Mammary microvascular endothelial cell (primary cell): ENCODE data around the gene KRTAP19-4. TPM values are rescaled to one million over a fixed set of nuclear protein-coding genes. Genes with fewer than 3 reads are reported as not detected.

Experiments used
- total RNA-seq: library from RNA; depleted of rRNA; stranded (reverse); fragments of >200 nt; gene quantifications from 2 replicates; pipeline ENCODE4 v1.2.3, GENCODE V29; 2015

KRTAP19-4 gene, protein sequence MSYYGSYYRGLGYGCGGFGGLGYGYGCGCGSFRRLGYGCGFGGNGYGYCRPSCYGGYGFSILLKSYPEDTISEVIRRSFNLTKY
- not detected in 2 replicates for total RNA-seq

DNA sequence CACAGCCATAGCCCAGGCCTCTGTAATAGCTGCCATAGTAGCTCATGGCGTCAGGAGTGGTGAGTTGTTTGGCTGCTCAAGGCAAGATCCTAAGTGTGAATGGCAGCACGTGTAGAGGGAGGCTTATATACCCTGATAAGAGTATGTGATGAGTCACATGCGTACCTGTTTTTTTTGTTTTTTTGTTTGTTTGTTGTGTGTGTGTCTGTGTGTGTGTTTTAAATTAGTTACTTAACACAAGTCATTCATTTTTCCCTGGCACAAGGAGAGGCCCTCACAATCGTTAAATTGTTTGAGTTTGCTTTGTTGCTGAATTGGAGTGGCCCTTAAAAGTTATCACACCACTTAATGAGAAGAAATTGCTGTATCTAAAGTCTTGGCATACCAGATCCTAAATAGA lies at the start of gene KRTAP19-4:
Gene KRTAP19-4, minus strand, starts transcription at position 101 of the 400 bp plus-strand sequence. Its CDS starts 55 bp downstream, at position 46.

DNA sequence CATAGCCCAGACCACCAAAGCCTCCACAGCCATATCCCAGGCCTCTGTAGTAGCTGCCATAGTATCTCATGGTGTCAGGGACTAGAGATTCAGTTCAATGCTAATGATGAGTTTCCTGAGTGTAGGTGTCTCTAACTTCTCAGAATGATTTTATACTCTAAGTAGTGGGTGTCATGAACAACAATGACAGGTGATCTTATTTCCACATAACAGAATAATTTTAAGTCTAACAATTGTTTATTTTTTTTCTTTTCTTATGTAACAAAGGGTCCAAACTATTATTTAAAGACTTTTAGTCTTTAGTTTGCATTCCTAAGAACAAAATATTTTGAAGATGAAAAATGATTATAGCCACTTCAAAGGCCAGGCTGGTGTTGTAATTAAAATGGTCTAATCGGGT lies 44.8 kb upstream of the KRTAP19-4 start, which contains the start of gene KRTAP19-6:
Gene KRTAP19-6, minus strand, starts transcription at position 101 of the 400 bp plus-strand sequence. Its CDS starts 31 bp downstream, at position 70.

DNA sequence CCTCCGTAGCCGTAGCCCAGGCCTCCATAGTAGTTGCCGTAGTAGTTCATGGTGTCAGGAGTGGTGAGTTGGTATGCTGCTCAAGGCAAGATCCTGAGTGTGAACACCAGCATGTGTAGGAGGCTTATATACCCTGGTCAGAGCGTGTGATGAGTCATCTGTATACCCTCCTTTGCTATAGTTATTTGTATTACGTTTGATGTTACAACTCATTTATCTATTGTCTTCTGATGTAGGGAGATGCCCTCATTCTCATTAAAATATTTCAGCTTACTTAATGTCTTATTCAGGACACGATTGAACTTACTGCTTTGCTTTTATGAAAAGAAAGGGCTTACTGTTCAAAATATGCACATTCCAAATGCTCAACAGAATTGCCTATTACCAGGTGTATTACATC lies 5.1 kb upstream of the KRTAP19-4 start, which contains the start of gene KRTAP19-5:
Gene KRTAP19-5, minus strand, starts transcription at position 101 of the 400 bp plus-strand sequence. Its CDS starts 51 bp downstream, at position 50.

DNA sequence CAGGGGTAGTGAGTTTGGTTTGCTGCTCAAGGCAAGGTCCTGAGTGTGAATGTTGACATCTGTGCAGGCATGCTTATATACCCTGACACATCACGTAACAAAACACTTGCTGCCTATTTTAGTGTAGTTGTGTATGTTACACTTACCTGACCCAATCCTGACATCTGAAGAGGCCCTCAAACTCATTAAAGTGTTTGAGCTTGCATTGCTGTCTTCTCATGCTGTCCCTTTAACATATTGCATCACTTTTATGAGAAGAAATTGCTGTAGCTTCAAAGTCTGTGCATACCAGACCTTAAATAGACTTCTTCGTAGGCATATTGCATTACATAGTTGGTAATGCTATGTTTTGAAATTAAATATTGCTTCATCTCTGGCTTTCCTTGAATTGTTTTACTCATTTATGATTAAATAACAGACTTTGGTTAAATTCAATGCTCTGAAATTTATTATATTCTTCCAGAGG lies 5.0 kb downstream of the KRTAP19-4 start, which contains the start of gene KRTAP19-3:
Gene KRTAP19-3, minus strand, starts transcription at position 51 of the 466 bp plus-strand sequence. CDS start 56 bp downstream, outside the sequence.

DNA sequence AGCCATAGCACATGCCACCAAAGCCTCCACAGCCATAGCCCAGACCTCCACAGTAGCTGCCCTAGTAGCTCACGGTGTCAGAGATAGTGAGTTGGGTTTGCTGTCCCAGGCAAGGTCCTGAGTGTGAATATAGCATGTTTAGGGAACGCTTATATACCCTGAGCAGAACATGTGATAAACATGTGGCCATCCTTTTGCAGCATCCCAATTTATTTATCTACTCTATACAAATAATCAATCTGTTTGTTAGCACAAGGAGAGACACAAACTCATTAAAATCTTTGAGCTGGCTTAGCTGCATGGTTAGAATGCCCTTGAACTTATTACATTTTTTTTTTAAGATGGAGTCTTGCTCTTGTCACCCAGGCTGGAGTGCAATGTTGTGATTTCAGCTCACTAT lies 9.6 kb downstream of the KRTAP19-4 start, which contains the start of gene KRTAP19-2:
Gene KRTAP19-2, minus strand, starts transcription at position 101 of the 400 bp plus-strand sequence. Its CDS starts 88 bp downstream, at position 13.

DNA sequence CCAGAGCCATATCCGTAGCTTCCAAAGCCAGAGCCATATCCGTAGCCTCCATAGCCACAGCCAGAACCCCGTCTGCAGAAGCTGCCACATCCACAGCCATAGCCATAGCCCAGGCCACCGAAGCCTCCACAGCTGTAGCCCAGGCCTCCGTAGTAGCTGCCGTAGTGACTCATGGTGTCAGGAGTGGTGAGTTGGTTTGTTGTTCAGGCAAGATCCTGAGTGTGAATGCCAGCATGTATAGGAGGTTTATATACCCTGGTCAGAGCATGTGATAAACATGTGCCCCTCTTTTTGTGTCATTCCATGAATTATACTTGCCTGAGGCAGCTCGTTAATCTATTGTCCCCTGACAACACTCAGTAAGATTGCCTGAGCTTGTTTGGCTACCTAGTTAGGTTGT lies 16.8 kb downstream of the KRTAP19-4 start, which contains the start of gene KRTAP19-1:
Gene KRTAP19-1, minus strand, starts transcription at position 223 of the 400 bp plus-strand sequence. Its CDS starts 50 bp downstream, at position 173.

Other genes with a start within 250 kb of the KRTAP19-4 start
- not detected in 2 replicates for gene KRTAP24-1, start 214.2 kb downstream of the KRTAP19-4 start, total RNA-seq
- gene KRTAP25-1, start 207.7 kb downstream of the KRTAP19-4 start, total RNA-seq, result not detected in 2 replicates
- not detected in 2 replicates for gene KRTAP26-1, start 176.8 kb downstream of the KRTAP19-4 start, total RNA-seq
- not detected in 2 replicates for gene KRTAP27-1, start 159.5 kb downstream of the KRTAP19-4 start, total RNA-seq
- gene KRTAP23-1, start 148.6 kb downstream of the KRTAP19-4 start, total RNA-seq, result not detected in 2 replicates
- gene KRTAP13-2, start 124.9 kb downstream of the KRTAP19-4 start, total RNA-seq, result not detected in 2 replicates
- gene KRTAP13-1, start 101.1 kb downstream of the KRTAP19-4 start, total RNA-seq, result not detected in 2 replicates
- gene KRTAP13-3, start 71.2 kb downstream of the KRTAP19-4 start, total RNA-seq, result not detected in 2 replicates
- gene KRTAP13-4, start 66.9 kb downstream of the KRTAP19-4 start, total RNA-seq, result not detected in 2 replicates
- gene KRTAP15-1, start 56.9 kb downstream of the KRTAP19-4 start, total RNA-seq, result not detected in 2 replicates
- not detected in 2 replicates for gene KRTAP19-1, start 16.8 kb downstream of the KRTAP19-4 start, total RNA-seq
- not detected in 2 replicates for gene KRTAP19-2, start 9.7 kb downstream of the KRTAP19-4 start, total RNA-seq
- not detected in 2 replicates for gene KRTAP19-3, start 5.2 kb downstream of the KRTAP19-4 start, total RNA-seq
- gene KRTAP19-5, start 5.0 kb upstream of the KRTAP19-4 start, total RNA-seq, result not detected in 2 replicates
- not detected in 2 replicates for gene KRTAP19-6, start 44.7 kb upstream of the KRTAP19-4 start, total RNA-seq
- not detected in 2 replicates for gene KRTAP19-7, start 64.1 kb upstream of the KRTAP19-4 start, total RNA-seq
- not detected in 2 replicates for gene KRTAP22-2, start 93.2 kb upstream of the KRTAP19-4 start, total RNA-seq
- not detected in 2 replicates for gene KRTAP6-3, start 95.3 kb upstream of the KRTAP19-4 start, total RNA-seq
- not detected in 2 replicates for gene KRTAP6-2, start 101.7 kb upstream of the KRTAP19-4 start, total RNA-seq
- gene KRTAP22-1, start 103.9 kb upstream of the KRTAP19-4 start, total RNA-seq, result not detected in 2 replicates
- not detected in 2 replicates for gene KRTAP6-1, start 116.8 kb upstream of the KRTAP19-4 start, total RNA-seq
- not detected in 2 replicates for gene KRTAP20-1, start 119.3 kb upstream of the KRTAP19-4 start, total RNA-seq
- not detected in 2 replicates for gene KRTAP20-4, start 123.5 kb upstream of the KRTAP19-4 start, total RNA-seq
- gene KRTAP20-2, start 138.0 kb upstream of the KRTAP19-4 start, total RNA-seq, result not detected in 2 replicates
- not detected in 2 replicates for gene KRTAP20-3, start 145.7 kb upstream of the KRTAP19-4 start, total RNA-seq
- gene KRTAP21-3, start 221.6 kb upstream of the KRTAP19-4 start, total RNA-seq, result not detected in 2 replicates